Spleen (tissue), 7 donors: ENCODE data around the gene LCP2.

ENCODE experiments used
- POLR2A ChIP-seq, 3 donors: fragments of 450-650 bp; IDR thresholded peaks; one replicate each; pipeline ENCODE4 v1.5.1; 2017; ENCODE audit warnings: antibody characterized with exemption in 3 of 3, mild to moderate bottlenecking in 1 of 3
- POLR2AphosphoS5 ChIP-seq, 3 donors: sonication (generic); formaldehyde crosslinking; IDR thresholded peaks; one replicate each; pipeline ENCODE4 v1.5.1; 2017; ENCODE audit warnings: antibody characterized with exemption in 3 of 3
- TF ChIP-seq, protein P1 (sequence below), 11 experiments: fragments of 200-600 bp in 7 of 11; fragments of 450-650 bp in 4 of 11; sonication (generic) in 4 of 11; IDR thresholded peaks in 8 of 11; conservative IDR thresholded peaks in 3 of 11; 1 replicate in 7 of 11; 2 replicates in 4 of 11; pipeline versions ENCODE4 v1.4.0 to v1.8.0; 2016 to 2021; ENCODE audit warnings: antibody characterized with exemption in 11 of 11, inconsistent platforms in 4 of 11, mild to moderate bottlenecking in 1 of 11
- donor health status: DM: no; HTN: no; CAD: no; lungs with moderate emphysema.
- donor health status: DM: no; HTN: no; CAD: no.
- donor health status: DM: no; HTN: no; CAD: no.

DNA sequence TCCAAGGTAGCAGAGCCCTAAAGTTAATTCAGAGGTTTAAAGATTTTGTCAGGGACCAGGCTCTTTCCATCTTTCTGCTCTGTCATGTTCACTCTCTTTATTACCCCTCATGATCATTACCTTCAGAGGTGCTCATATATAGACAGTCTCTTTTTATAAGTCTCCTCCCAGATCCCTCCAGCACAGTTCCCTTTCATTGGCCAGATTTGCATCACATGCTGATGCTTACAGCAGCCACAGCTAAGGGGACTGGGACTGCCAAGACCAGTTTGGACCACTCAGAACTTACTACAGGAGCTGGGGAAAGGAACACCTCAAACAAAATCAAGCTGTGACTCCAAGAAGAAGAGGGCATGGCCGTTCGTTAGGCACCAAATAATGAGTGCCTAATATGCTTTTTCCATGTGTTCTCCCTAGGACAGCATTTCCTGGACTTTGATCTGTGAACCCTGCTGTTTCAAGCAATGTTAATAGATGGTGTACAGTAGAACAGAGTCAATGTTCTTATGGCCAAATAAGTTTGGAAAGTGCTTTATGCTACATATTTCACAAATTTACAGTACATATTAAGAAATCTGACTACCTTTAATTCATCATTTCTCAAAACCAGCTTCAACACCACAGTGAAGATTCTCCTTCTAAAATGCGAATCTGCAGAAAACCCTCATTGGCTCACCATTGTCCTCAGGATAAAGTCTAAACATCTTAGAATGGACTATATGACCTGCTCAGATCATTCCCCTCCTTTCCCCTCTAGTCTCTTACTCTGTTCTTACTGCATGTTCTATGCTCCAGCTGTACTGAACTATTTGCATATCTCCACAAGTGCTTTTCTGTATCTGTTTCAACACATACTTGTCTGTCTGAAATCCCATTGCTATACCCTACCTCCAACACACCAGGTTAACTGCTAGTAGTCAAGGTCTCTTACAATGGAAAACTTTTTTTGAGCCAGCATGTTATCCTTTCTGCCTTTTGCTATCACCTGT is 61.4 kb downstream of the LCP2 start:
- TF ChIP-seq, protein P1, sequence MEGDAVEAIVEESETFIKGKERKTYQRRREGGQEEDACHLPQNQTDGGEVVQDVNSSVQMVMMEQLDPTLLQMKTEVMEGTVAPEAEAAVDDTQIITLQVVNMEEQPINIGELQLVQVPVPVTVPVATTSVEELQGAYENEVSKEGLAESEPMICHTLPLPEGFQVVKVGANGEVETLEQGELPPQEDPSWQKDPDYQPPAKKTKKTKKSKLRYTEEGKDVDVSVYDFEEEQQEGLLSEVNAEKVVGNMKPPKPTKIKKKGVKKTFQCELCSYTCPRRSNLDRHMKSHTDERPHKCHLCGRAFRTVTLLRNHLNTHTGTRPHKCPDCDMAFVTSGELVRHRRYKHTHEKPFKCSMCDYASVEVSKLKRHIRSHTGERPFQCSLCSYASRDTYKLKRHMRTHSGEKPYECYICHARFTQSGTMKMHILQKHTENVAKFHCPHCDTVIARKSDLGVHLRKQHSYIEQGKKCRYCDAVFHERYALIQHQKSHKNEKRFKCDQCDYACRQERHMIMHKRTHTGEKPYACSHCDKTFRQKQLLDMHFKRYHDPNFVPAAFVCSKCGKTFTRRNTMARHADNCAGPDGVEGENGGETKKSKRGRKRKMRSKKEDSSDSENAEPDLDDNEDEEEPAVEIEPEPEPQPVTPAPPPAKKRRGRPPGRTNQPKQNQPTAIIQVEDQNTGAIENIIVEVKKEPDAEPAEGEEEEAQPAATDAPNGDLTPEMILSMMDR (IDR thresholded peaks at IDR 0.05 in 8 of 11, conservative IDR thresholded peaks at IDR 0.05 in 3 of 11): no peak
- TF ChIP-seq POLR2A (IDR thresholded peaks at IDR 0.05): no peak
- TF ChIP-seq POLR2AphosphoS5 (IDR thresholded peaks at IDR 0.05): no peak
